GM23248 (cell line): ENCODE data around the gene SCAMP2.

ENCODE experiments used
- EZH2 ChIP-seq: fragments of 200-600 bp; sonication (generic); IDR thresholded peaks from 2 replicates; pipeline ENCODE4 v1.6.1; 2018; ENCODE audit warnings: antibody characterized with exemption, mild to moderate bottlenecking; ENCODE audit not compliant: insufficient read depth, poor library complexity, severe bottlenecking
- EZH2phosphoT487 ChIP-seq: fragments of 200-600 bp; sonication (generic); IDR thresholded peaks from 2 replicates; pipeline ENCODE4 v1.6.1; 2018; ENCODE audit warnings: antibody characterized with exemption, moderate library complexity, mild to moderate bottlenecking, low read depth; ENCODE audit not compliant: insufficient read depth

DNA sequence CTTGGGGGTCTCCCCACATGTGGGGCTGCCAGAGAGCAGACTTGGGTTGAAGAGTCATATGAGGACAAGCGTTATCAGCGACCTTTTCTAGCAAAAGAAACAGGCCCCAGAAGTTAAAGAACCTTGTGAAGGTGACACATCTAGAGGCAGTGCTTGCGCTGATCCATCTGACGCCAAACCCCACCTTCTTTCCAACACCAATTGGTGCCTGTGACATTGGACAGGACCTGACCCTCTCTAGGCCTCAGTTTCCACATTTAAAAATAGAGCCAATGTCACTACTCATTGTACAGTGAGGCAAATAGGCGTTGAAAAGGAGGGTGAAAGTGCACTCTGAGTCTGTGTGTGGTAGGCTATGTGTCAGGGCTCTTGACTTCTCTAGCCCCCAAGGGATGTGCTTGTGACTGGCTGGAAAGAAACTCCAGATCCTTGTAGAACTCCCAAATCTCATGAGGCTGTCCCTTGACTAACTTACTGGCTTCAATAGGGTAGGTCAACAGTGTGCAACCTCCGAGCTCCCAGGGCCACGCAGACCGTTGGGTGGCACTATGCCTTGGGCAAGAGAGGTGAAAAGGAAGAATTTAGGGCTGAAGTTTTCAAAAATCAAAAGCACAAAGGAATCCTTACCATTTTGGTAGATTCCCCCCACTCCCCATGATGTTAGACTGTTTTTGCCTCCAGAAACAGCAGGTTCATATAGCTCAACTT is 34.2 kb upstream of the SCAMP2 start:
- TF ChIP-seq EZH2 (no peak), EZH2phosphoT487 (no peak)
